GM11168 (cell line): ENCODE results near the gene RECQL.

Experiments used
- in situ Hi-C: fragments of 300-500 bp; cut with MboI; formaldehyde crosslinking; loops from one replicate; pipeline ENCODE4 v1.12.0; 2022; ENCODE audit warnings: low sequenced_read_pairs; ENCODE audit not compliant: unreplicated experiment

The RECQL gene

GRCh38 chr12:21501258-21502163 lies at the start of gene RECQL, which contains the start of gene GOLT1B:
Gene RECQL, minus strand, starts transcription at chr12:21501635. Its CDS starts 2,065 bp downstream, at chr12:21499570.
Gene GOLT1B, plus strand, starts transcription at chr12:21501789. Its CDS starts 135 bp downstream, at chr12:21501924.
- in situ Hi-C loops: no loop called here

- in situ Hi-C loops: no loop called here
Measured at GRCh38 chr12:21547437-21547836, 46.0 kb upstream of the RECQL start.

GRCh38 chr12:21546716-21547115 lies 45.3 kb upstream of the RECQL start:
- in situ Hi-C loops: no loop called here

- in situ Hi-C loops: no loop called here
Measured at GRCh38 chr12:21545557-21545956, 44.1 kb upstream of the RECQL start.

- in situ Hi-C loops: no loop called here
Measured at GRCh38 chr12:21543151-21543550, 41.7 kb upstream of the RECQL start.

- in situ Hi-C loops: no loop called here
Measured at GRCh38 chr12:21542403-21542802, 41.0 kb upstream of the RECQL start.

GRCh38 chr12:21541773-21542172 lies 40.3 kb upstream of the RECQL start:
- in situ Hi-C loops: no loop called here

GRCh38 chr12:21539797-21540196 lies 38.4 kb upstream of the RECQL start:
- in situ Hi-C loops: no loop called here

- in situ Hi-C loops: no loop called here
Measured at GRCh38 chr12:21538061-21538653, 36.7 kb upstream of the RECQL start.

GRCh38 chr12:21529456-21529855 lies 28.0 kb upstream of the RECQL start:
- in situ Hi-C loops: no loop called here

- in situ Hi-C loops: no loop called here
Measured at GRCh38 chr12:21528953-21529352, 27.5 kb upstream of the RECQL start.

GRCh38 chr12:21527451-21528180 lies 26.2 kb upstream of the RECQL start:
- in situ Hi-C loops: no loop called here

- in situ Hi-C loops: no loop called here
Measured at GRCh38 chr12:21526721-21527345, 25.4 kb upstream of the RECQL start.

- in situ Hi-C loops: no loop called here
Measured at GRCh38 chr12:21526053-21526452, 24.6 kb upstream of the RECQL start, which contains the start of gene SPX. Gene SPX, plus strand, starts transcription at chr12:21526296. Its CDS starts 177 bp downstream, at chr12:21526473.

- in situ Hi-C loops: no loop called here
Measured at GRCh38 chr12:21523148-21523547, 21.7 kb upstream of the RECQL start.

GRCh38 chr12:21521541-21521940 lies 20.1 kb upstream of the RECQL start:
- in situ Hi-C loops: no loop called here

- in situ Hi-C loops: no loop called here
Measured at GRCh38 chr12:21518451-21518850, 17.0 kb upstream of the RECQL start.

GRCh38 chr12:21516281-21516680 lies 14.8 kb upstream of the RECQL start:
- in situ Hi-C loops: no loop called here

- in situ Hi-C loops: no loop called here
Measured at GRCh38 chr12:21509768-21510167, 8.3 kb upstream of the RECQL start.

GRCh38 chr12:21507849-21508248 lies 6.4 kb upstream of the RECQL start:
- in situ Hi-C loops: no loop called here
